ENCODE data around the gene DMWD. TPM values are rescaled to one million over a fixed set of nuclear protein-coding genes. Genes with fewer than 3 reads are reported as not detected.

Gene DMWD
- total and polyA plus RNA-seq, 5 donors from 2014 or later, result 13.5 to 63.8 (median 16.6) TPM

DNA sequence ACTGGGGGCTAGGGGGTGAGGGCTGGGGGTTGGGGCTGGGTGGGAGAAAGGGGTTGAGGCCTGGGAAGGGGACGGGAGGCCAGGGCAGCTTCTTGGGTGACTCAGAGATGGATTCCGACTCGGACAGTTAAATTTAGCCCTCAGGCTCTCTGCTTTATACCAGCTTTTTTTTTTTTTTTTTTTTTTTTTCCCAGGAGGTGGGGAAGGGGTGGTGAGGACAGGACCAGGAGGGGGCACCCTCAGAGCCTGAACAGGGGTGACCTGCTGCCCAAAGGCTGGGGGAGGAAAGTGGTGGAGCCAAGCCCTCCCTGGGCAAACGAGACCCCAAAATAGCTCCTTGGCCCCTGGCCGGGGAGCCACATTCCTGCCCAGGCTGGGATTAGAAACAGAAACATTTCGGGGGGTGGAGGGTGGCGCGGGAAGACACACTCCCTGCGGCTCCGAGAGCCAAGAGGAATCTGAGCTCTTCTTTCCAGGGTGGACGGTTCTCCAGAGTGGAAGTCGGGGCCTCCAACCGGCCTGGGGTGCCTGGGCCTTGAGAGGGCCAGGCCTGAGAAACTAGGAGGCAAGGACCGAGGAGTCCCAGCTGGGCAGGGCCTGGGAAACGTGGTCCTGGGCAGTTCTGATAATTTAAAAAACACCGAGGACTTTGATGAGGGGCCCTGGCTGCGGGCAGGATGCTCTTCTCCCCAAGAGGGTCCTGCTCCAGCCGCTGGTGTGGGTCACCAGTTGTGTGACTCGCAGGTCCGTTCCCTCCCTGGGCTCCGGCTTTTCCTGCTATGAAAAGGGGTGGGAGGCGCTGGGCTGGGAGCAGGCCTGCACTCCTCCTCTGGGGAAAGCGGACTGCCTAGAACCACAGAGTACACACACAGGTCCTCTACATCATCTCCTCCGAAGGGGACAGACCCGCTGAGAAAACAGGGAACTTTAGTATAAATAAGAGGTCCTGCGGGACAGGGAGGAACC, 9.5 kb downstream of the DMWD start:
- DNase-seq, result no peak
- H3K36me3 ChIP-seq (ENCODE audit: control insufficient read depth, insufficient read depth, low read length), result peaks cover 13% of the 10 kb centered on the region
- H3K27me3 ChIP-seq (ENCODE audit: control insufficient read depth, insufficient read depth, low read length), result no peaks in the 10 kb centered on the region
- no peaks in the 10 kb centered on the region for H3K27me3 Mint-ChIP-seq
- no peaks in the 10 kb centered on the region for H3K9me3 Mint-ChIP-seq
- ATAC-seq (ENCODE audit: low read depth in 2 of 2), result no peak
- peak overlapping the region in 1 of 4 donors; percentile 44 for H3K4me3 Mint-ChIP-seq
- H3K4me1 Mint-ChIP-seq, result peaks cover 0 to 24% (median 16%) of the 10 kb centered on the region in 4 donors
- peaks cover 20% of the 10 kb centered on the region for H3K36me3 Mint-ChIP-seq
- no peak overlapping the region for H3K4me3 ChIP-seq (ENCODE audit: low read depth, low read length)
- H3K27ac ChIP-seq (ENCODE audit: insufficient read depth, low read length, poor library complexity, severe bottlenecking), result no peak overlapping the region
- peaks cover 18% of the 10 kb centered on the region for H3K4me1 ChIP-seq (ENCODE audit: control insufficient read depth, insufficient read depth, low read length, poor library complexity, severe bottlenecking)
- H3K9me3 ChIP-seq (ENCODE audit: control insufficient read depth in 2 of 2, low read length in 2 of 2), result no peaks in the 10 kb centered on the region
- no peak overlapping the region for H3K27ac Mint-ChIP-seq

DNA sequence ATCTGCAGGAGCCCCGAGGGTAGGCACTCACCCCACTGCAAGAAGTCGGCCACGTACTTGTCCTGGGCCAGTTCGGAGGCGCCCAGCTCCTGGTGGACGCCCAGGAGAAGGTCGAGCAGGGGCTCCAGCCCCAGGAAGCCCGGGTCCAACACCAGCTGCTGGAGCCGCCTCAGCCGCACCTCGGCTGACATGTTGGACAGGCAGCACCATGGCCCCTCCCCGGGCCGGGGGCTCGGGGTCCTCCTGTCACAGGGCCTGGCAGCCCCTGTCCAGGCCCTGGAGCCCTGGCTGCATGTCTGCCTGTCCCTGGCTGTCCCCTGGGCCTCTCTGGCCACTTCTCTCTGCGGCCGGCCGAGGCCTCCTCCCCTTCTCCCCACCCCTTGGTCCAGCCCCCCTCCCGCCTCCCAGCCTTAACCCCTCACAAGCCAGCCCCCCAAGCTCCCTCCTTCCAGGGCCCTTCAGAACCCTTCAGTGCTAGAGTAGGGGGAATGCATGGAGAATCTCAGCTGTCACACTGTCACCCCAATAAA, 10.4 kb downstream of the DMWD start, which contains the start of gene DMPK:
TSS of gene DMPK (minus strand) at position 329 of the 530 bp plus-strand sequence. CDS start at position 191, 138 bp downstream.
- no peaks in the 10 kb centered on the region for H3K27me3 ChIP-seq (ENCODE audit: control insufficient read depth, insufficient read depth, low read length)
- Mint-ChIP-seq H3K4me3 (peak within 1 kb of the TSS in 1 of 4 donors; percentile 44), H3K4me1 (peaks cover 0 to 21% (median 13%) of the 10 kb centered on the region in 4 donors), H3K9me3 (no peaks in the 10 kb centered on the region), H3K27ac (no peak within 1 kb of the TSS), H3K27me3 (no peaks in the 10 kb centered on the region), H3K36me3 (peaks cover 12% of the 10 kb centered on the region)
- peaks cover 11% of the 10 kb centered on the region for H3K36me3 ChIP-seq (ENCODE audit: control insufficient read depth, insufficient read depth, low read length)
- H3K4me1 ChIP-seq (ENCODE audit: control insufficient read depth, insufficient read depth, low read length, poor library complexity, severe bottlenecking), result peaks cover 18% of the 10 kb centered on the region
- no peaks in the 10 kb centered on the region for H3K9me3 ChIP-seq (ENCODE audit: control insufficient read depth in 2 of 2, low read length in 2 of 2)
- H3K27ac ChIP-seq (ENCODE audit: insufficient read depth, low read length, poor library complexity, severe bottlenecking), result no peak within 1 kb of the TSS
- no peak for ATAC-seq (ENCODE audit: low read depth in 2 of 2)
- no peak for DNase-seq
- no peak within 1 kb of the TSS for H3K4me3 ChIP-seq (ENCODE audit: low read depth, low read length)

DNA sequence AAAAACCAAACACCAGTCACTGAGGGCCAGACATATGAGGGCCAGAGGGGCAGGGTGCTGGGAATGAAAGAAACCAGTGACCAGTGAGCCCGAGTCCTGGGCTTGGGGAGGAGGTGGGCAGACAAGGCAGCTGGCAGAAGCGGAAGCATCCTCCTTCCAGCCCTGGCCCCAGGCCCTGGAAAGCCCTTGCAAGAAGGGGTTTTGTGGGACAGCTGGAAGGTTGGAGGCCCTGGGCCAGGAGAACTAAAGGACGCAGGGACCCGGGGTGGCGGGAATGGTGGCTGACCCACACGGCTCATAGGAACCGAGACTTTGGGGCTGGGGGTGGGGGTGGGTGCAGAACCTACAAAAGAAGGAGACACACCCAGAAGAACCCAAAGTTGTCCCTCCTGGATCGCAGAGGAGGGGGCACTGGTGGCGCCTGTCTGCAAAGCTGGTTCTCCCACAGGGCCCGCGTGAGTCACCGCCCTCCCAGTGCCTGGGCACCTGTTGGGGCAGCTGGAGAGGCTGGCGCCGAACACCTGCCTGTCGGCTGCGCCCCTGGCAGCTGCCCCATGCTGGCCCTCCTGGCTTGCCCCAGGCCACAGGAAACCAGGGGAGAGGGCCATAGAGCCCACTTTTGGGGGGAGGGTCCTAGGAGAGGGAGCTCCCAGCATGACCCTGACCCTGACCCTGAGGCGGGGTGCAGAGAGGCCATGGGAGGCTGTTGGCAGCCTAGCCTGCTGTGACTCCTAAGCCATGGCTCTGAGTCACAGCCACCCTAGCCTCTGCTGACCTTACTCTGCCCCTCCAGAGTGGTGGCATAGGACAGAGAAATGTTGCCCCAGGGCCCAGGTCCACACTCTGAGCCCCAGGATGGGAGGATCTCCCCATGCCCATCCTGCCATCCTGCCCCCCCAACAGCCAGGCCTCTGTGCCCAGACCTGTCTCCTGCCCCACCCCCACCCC, 11.2 kb downstream of the DMWD start:
- no peaks in the 10 kb centered on the region for H3K27me3 Mint-ChIP-seq
- peak overlapping the region in 1 of 4 donors; percentile 16 for H3K4me3 Mint-ChIP-seq
- peaks cover 13% of the 10 kb centered on the region for H3K36me3 Mint-ChIP-seq
- peak overlapping the region in 1 of 3 donors; percentile 20 for H3K27ac Mint-ChIP-seq
- no peak for ATAC-seq (ENCODE audit: low read depth in 2 of 2)
- Histone ChIP-seq H3K4me3 (ENCODE audit: low read depth, low read length) (no peak overlapping the region), H3K9me3 (ENCODE audit: control insufficient read depth in 2 of 2, low read length in 2 of 2) (no peaks in the 10 kb centered on the region), H3K36me3 (ENCODE audit: control insufficient read depth, insufficient read depth, low read length) (peaks cover 8% of the 10 kb centered on the region), H3K27me3 (ENCODE audit: control insufficient read depth, insufficient read depth, low read length) (no peaks in the 10 kb centered on the region), H3K4me1 (ENCODE audit: control insufficient read depth, insufficient read depth, low read length, poor library complexity, severe bottlenecking) (peaks cover 18% of the 10 kb centered on the region), H3K27ac (ENCODE audit: insufficient read depth, low read length, poor library complexity, severe bottlenecking) (no peak overlapping the region)
- no peak for DNase-seq
- H3K4me1 Mint-ChIP-seq, result peaks cover 0 to 21% (median 13%) of the 10 kb centered on the region in 4 donors
- no peaks in the 10 kb centered on the region for H3K9me3 Mint-ChIP-seq

DNA sequence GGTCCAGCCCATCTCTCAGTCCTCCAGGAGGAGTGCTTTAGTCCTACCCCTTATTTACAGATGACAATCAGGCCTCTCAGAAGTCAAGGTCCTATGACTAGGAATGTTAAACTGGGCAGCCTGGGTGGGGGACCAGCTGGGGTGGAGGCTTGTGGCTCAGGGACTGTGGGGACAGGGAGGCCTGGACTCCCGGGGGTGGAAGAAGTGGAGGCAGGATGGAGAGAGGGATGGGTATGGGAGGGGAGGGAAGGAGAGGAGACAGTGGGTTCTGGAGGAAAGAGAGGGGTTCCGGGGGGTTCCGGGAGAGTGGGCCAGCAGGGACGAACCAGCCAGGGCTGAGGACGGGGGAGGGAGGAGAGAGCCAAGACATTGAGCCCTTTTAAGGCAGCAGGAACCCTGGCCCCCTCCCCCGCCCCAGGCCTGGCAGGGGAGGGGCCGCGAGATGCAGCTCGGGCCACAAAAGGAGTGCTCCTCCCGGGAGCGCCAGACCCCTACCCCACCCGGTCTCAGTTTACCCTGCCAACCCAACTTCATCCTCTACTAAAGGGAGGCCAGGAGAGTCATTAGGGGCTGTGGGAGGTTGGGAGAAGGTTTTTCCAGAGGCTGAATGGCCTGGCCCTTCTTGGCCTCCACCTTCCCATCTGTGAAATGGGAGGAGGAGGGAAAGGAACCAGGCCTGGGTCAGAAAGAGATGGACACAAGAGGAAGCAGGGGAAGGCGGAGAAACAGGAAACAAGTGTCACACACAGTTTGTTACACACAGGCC, 12.0 kb downstream of the DMWD start:
- Histone ChIP-seq H3K4me1 (ENCODE audit: control insufficient read depth, insufficient read depth, low read length, poor library complexity, severe bottlenecking) (peaks cover 18% of the 10 kb centered on the region), H3K27me3 (ENCODE audit: control insufficient read depth, insufficient read depth, low read length) (no peaks in the 10 kb centered on the region), H3K4me3 (ENCODE audit: low read depth, low read length) (no peak overlapping the region), H3K27ac (ENCODE audit: insufficient read depth, low read length, poor library complexity, severe bottlenecking) (no peak overlapping the region), H3K9me3 (ENCODE audit: control insufficient read depth in 2 of 2, low read length in 2 of 2) (no peaks in the 10 kb centered on the region), H3K36me3 (ENCODE audit: control insufficient read depth, insufficient read depth, low read length) (peaks cover 4% of the 10 kb centered on the region)
- Mint-ChIP-seq H3K27me3 (no peaks in the 10 kb centered on the region), H3K4me1 (peaks cover 0 to 21% (median 13%) of the 10 kb centered on the region in 4 donors), H3K9me3 (no peaks in the 10 kb centered on the region), H3K36me3 (peaks cover 9% of the 10 kb centered on the region), H3K27ac (peak overlapping the region in 1 of 3 donors; percentile 20), H3K4me3 (peak overlapping the region in 1 of 4 donors; percentile 16)
- DNase-seq (no peak), ATAC-seq (ENCODE audit: low read depth in 2 of 2) (no peak)

DNA sequence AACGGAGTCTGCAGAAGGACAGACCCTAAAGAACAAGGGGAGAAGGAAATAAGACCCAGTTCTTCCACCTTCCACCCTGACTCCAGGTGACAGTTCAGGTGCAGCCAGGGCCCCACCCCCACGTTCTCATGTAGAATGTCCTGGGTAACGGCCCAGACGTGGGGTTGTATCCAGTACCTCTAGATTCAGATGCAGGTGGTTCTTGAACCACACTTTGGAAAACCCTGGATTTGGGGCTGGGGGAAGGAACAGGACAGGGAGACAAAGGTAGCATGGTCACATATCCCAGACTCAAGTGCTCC, 12.5 kb downstream of the DMWD start:
- Mint-ChIP-seq H3K9me3 (no peaks in the 10 kb centered on the region), H3K27me3 (no peaks in the 10 kb centered on the region), H3K4me3 (peak overlapping the region in 2 of 4 donors; percentile 87 to 94), H3K27ac (no peak overlapping the region), H3K36me3 (peaks cover 9% of the 10 kb centered on the region), H3K4me1 (peaks cover 0 to 21% (median 13%) of the 10 kb centered on the region in 4 donors)
- Histone ChIP-seq H3K9me3 (ENCODE audit: control insufficient read depth in 2 of 2, low read length in 2 of 2) (no peaks in the 10 kb centered on the region), H3K4me3 (ENCODE audit: low read depth, low read length) (no peak overlapping the region), H3K27me3 (ENCODE audit: control insufficient read depth, insufficient read depth, low read length) (no peaks in the 10 kb centered on the region), H3K36me3 (ENCODE audit: control insufficient read depth, insufficient read depth, low read length) (peaks cover 4% of the 10 kb centered on the region), H3K4me1 (ENCODE audit: control insufficient read depth, insufficient read depth, low read length, poor library complexity, severe bottlenecking) (peaks cover 18% of the 10 kb centered on the region), H3K27ac (ENCODE audit: insufficient read depth, low read length, poor library complexity, severe bottlenecking) (no peak overlapping the region)
- DNase-seq (no peak), ATAC-seq (ENCODE audit: low read depth in 2 of 2) (no peak)

DNA sequence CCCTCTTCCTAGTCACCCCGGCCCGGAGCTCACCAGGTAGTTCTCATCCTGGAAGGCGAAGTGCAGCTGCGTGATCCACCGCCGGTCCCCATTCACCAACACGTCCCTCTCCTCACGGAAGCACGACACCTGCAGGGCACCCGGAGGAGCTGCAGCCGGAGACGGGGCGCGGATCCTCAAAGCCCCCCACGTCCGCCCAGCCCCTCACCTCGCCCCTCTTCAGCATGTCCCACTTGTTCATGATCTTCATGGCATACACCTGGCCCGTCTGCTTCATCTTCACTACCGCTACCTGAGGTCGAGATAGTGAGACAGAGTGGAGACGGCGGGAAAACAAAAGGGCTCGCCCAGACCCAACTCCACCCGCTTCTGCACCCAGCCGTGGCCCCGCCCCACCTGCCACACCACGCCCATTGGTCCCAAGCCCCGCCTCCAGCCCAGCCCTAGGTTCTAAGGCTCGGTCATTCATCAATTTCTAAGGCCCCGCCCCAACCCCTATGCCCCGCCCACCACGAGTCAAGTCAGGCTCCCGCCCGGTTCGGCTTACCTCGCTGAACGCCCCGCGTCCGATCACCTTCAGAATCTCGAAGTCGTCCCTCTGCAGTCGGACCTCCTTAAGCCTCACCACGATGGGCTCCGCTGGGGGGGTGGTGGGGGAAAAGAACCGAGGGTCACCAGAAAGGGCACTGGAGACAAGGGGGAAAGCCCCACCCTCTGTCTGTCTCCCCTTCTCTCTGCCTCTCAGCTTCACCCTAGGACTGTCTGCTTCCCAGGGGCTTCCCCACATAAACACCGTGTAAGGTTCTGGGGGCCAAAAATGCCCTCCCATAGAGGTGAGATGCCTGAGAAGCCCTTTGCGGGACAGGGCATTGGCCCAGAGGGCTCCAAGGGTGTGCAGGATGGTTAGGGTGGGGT, 13.2 kb downstream of the DMWD start:
- DNase-seq (peak; percentile 81 to 86 (median 85)), ATAC-seq (ENCODE audit: low read depth in 2 of 2) (peak; percentile 86 to 88)
- no peak overlapping the region for H3K27ac ChIP-seq (ENCODE audit: insufficient read depth, low read length, poor library complexity, severe bottlenecking)
- Mint-ChIP-seq H3K9me3 (no peaks in the 10 kb centered on the region), H3K36me3 (peaks cover 9% of the 10 kb centered on the region), H3K27ac (peak overlapping the region in 2 of 3 donors; percentile 22 to 86), H3K4me1 (peaks cover 0 to 21% (median 15%) of the 10 kb centered on the region in 4 donors), H3K27me3 (no peaks in the 10 kb centered on the region), H3K4me3 (peak overlapping the region; percentile 72 to 94 (median 88))
- H3K27me3 ChIP-seq (ENCODE audit: control insufficient read depth, insufficient read depth, low read length), result no peaks in the 10 kb centered on the region
- H3K4me3 ChIP-seq (ENCODE audit: low read depth, low read length), result peak overlapping the region; percentile 13
- peaks cover 4% of the 10 kb centered on the region for H3K36me3 ChIP-seq (ENCODE audit: control insufficient read depth, insufficient read depth, low read length)
- peaks cover 18% of the 10 kb centered on the region for H3K4me1 ChIP-seq (ENCODE audit: control insufficient read depth, insufficient read depth, low read length, poor library complexity, severe bottlenecking)
- no peaks in the 10 kb centered on the region for H3K9me3 ChIP-seq (ENCODE audit: control insufficient read depth in 2 of 2, low read length in 2 of 2)
